ENCODE measurements around the gene NANOS3.

NANOS3 gene

GRCh38 chr19:13888281-13888680 is 11.3 kb downstream of the NANOS3 start:
- H3K36me3 ChIP-seq (ENCODE audit: control insufficient read depth, low read length) = no peaks in the 10 kb centered on the region
- no peaks in the 10 kb centered on the region for H3K9me2 ChIP-seq (replicated peaks; ENCODE audit: control insufficient read depth, low read length)
- H3K27me3 ChIP-seq (ENCODE audit: control insufficient read depth, low read length) = no peaks in the 10 kb centered on the region
- no peak overlapping the region for H3K4me3 ChIP-seq (ENCODE audit: low read length)
- no peaks in the 10 kb centered on the region for H3K9me3 ChIP-seq (ENCODE audit: control insufficient read depth, insufficient read depth, low read length)
- no peaks in the 10 kb centered on the region for H3F3A ChIP-seq (ENCODE audit: control insufficient read depth, insufficient read depth)
- H3K27ac ChIP-seq (ENCODE audit: low read depth, low read length) = no peak overlapping the region
- no peaks in the 10 kb centered on the region for H3K4me1 ChIP-seq (ENCODE audit: control insufficient read depth, low read length)
- TF ChIP-seq EZH2phosphoT487 (IDR thresholded peaks at IDR 0.05; ENCODE audit: borderline replicate concordance, low read length) (no peak), CTCF (IDR thresholded peaks at IDR 0.05; ENCODE audit: low read depth, low read length, poor library complexity, severe bottlenecking) (no peak)
- no peaks in the 10 kb centered on the region for H4K20me1 ChIP-seq (ENCODE audit: control insufficient read depth, insufficient read depth, low read depth, low read length)
- no peak overlapping the region for H3K4me2 ChIP-seq (ENCODE audit: low read length)
- no peaks in the 10 kb centered on the region for H3K79me2 ChIP-seq (ENCODE audit: control insufficient read depth, low read length)

- Histone ChIP-seq H3K27me3 (ENCODE audit: control insufficient read depth, low read length) (no peaks in the 10 kb centered on the region), H3K27ac (ENCODE audit: low read depth, low read length) (no peak overlapping the region), H3K79me2 (ENCODE audit: control insufficient read depth, low read length) (no peaks in the 10 kb centered on the region), H3K9me3 (ENCODE audit: control insufficient read depth, insufficient read depth, low read length) (no peaks in the 10 kb centered on the region), H3K4me2 (ENCODE audit: low read length) (no peak overlapping the region), H3K36me3 (ENCODE audit: control insufficient read depth, low read length) (no peaks in the 10 kb centered on the region), H3F3A (ENCODE audit: control insufficient read depth, insufficient read depth) (no peaks in the 10 kb centered on the region), H3K4me1 (ENCODE audit: control insufficient read depth, low read length) (no peaks in the 10 kb centered on the region), H4K20me1 (ENCODE audit: control insufficient read depth, insufficient read depth, low read depth, low read length) (no peaks in the 10 kb centered on the region), H3K4me3 (ENCODE audit: low read length) (no peak overlapping the region), H3K9me2 (replicated peaks; ENCODE audit: control insufficient read depth, low read length) (no peaks in the 10 kb centered on the region)
- no peak for TF ChIP-seq CTCF (IDR thresholded peaks at IDR 0.05; ENCODE audit: low read depth, low read length, poor library complexity, severe bottlenecking)
- TF ChIP-seq EZH2phosphoT487 (IDR thresholded peaks at IDR 0.05; ENCODE audit: borderline replicate concordance, low read length) = no peak
Measured at GRCh38 chr19:13890136-13890535, 13.2 kb downstream of the NANOS3 start.

GRCh38 chr19:13892870-13893269 is 15.9 kb downstream of the NANOS3 start:
- Histone ChIP-seq H3K79me2 (ENCODE audit: control insufficient read depth, low read length) (no peaks in the 10 kb centered on the region), H3K9me3 (ENCODE audit: control insufficient read depth, insufficient read depth, low read length) (no peaks in the 10 kb centered on the region), H3K4me3 (ENCODE audit: low read length) (no peak overlapping the region), H3K27ac (ENCODE audit: low read depth, low read length) (no peak overlapping the region), H4K20me1 (ENCODE audit: control insufficient read depth, insufficient read depth, low read depth, low read length) (no peaks in the 10 kb centered on the region), H3K9me2 (replicated peaks; ENCODE audit: control insufficient read depth, low read length) (no peaks in the 10 kb centered on the region), H3K4me2 (ENCODE audit: low read length) (no peak overlapping the region), H3K27me3 (ENCODE audit: control insufficient read depth, low read length) (no peaks in the 10 kb centered on the region), H3F3A (ENCODE audit: control insufficient read depth, insufficient read depth) (no peaks in the 10 kb centered on the region), H3K4me1 (ENCODE audit: control insufficient read depth, low read length) (no peaks in the 10 kb centered on the region), H3K36me3 (ENCODE audit: control insufficient read depth, low read length) (no peaks in the 10 kb centered on the region)
- TF ChIP-seq EZH2phosphoT487 (IDR thresholded peaks at IDR 0.05; ENCODE audit: borderline replicate concordance, low read length) (no peak), CTCF (IDR thresholded peaks at IDR 0.05; ENCODE audit: low read depth, low read length, poor library complexity, severe bottlenecking) (no peak)

GRCh38 chr19:13894552-13894951 is 17.6 kb downstream of the NANOS3 start:
- H3K36me3 ChIP-seq (ENCODE audit: control insufficient read depth, low read length) = no peaks in the 10 kb centered on the region
- no peak overlapping the region for H3K4me2 ChIP-seq (ENCODE audit: low read length)
- no peaks in the 10 kb centered on the region for H3K79me2 ChIP-seq (ENCODE audit: control insufficient read depth, low read length)
- H4K20me1 ChIP-seq (ENCODE audit: control insufficient read depth, insufficient read depth, low read depth, low read length) = no peaks in the 10 kb centered on the region
- H3K4me1 ChIP-seq (ENCODE audit: control insufficient read depth, low read length) = no peaks in the 10 kb centered on the region
- no peak overlapping the region for H3K4me3 ChIP-seq (ENCODE audit: low read length)
- no peaks in the 10 kb centered on the region for H3K27me3 ChIP-seq (ENCODE audit: control insufficient read depth, low read length)
- H3K9me2 ChIP-seq (replicated peaks; ENCODE audit: control insufficient read depth, low read length) = no peaks in the 10 kb centered on the region
- no peak overlapping the region for H3K27ac ChIP-seq (ENCODE audit: low read depth, low read length)
- no peaks in the 10 kb centered on the region for H3K9me3 ChIP-seq (ENCODE audit: control insufficient read depth, insufficient read depth, low read length)
- H3F3A ChIP-seq (ENCODE audit: control insufficient read depth, insufficient read depth) = no peaks in the 10 kb centered on the region
- no peak for TF ChIP-seq EZH2phosphoT487 (IDR thresholded peaks at IDR 0.05; ENCODE audit: borderline replicate concordance, low read length)
- no peak for TF ChIP-seq CTCF (IDR thresholded peaks at IDR 0.05; ENCODE audit: low read depth, low read length, poor library complexity, severe bottlenecking)

Data from DOHH2 (cell line).